Measurements from ENCODE around the gene NRP1. TPM values are rescaled to one million over a fixed set of nuclear protein-coding genes. Genes with fewer than 3 reads are reported as not detected.

NRP1 gene
- total RNA-seq, 2 experiments from 2014 or later, result 0.06 TPM; not detected in 1

DNA sequence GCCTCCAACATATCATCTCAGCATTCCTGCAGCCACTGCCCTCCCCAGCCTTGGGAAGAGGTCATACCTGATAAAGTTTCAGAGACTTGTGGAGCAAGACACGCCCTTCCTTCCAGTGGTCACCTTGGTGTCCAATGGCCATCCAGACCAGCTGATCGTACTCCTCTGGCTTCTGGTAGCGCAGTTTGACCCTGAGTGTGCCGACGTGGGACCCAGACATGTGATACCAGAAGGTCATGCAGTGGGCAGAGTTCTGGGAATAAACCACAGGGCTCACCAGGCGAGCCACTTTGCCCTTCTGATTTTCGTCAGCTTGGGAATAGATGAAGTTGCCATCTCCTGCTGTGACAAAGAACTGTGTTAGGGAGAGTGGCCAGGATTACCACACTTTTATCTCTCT lies 148.3 kb downstream of the NRP1 start:
- Mint-ChIP-seq H3K36me3 (ENCODE audit: low read depth) (no peaks in the 10 kb centered on the region), H3K9me3 (no peaks in the 10 kb centered on the region), H3K4me3 (no peak overlapping the region), H3K27ac (no peak overlapping the region), H3K27me3 (peaks cover 4% of the 10 kb centered on the region), H3K4me1 (ENCODE audit: low read depth) (no peaks in the 10 kb centered on the region)
- no peak overlapping the region for H3K4me3 ChIP-seq (ENCODE audit: low read length)
- DNase-seq, result no peak
- TF ChIP-seq, protein P1, sequence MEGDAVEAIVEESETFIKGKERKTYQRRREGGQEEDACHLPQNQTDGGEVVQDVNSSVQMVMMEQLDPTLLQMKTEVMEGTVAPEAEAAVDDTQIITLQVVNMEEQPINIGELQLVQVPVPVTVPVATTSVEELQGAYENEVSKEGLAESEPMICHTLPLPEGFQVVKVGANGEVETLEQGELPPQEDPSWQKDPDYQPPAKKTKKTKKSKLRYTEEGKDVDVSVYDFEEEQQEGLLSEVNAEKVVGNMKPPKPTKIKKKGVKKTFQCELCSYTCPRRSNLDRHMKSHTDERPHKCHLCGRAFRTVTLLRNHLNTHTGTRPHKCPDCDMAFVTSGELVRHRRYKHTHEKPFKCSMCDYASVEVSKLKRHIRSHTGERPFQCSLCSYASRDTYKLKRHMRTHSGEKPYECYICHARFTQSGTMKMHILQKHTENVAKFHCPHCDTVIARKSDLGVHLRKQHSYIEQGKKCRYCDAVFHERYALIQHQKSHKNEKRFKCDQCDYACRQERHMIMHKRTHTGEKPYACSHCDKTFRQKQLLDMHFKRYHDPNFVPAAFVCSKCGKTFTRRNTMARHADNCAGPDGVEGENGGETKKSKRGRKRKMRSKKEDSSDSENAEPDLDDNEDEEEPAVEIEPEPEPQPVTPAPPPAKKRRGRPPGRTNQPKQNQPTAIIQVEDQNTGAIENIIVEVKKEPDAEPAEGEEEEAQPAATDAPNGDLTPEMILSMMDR (IDR thresholded peaks at IDR 0.05), result no peak
- H3K27me3 ChIP-seq (ENCODE audit: control insufficient read depth in 1 of 2, insufficient read depth in 2 of 2, low read length in 2 of 2), result no peaks in the 10 kb centered on the region
- H3K36me3 ChIP-seq (ENCODE audit: insufficient read depth, low read length), result no peaks in the 10 kb centered on the region
- CTCF ChIA-PET, result no interaction called here
- no peak for ATAC-seq (ENCODE audit: poor library complexity)
- intact Hi-C loops (cut with DNase I, micrococcal nuclease), result no loop called here
- POLR2A ChIA-PET, result no interaction called here
- H3K9me3 ChIP-seq (ENCODE audit: control insufficient read depth in 1 of 2, insufficient read depth in 1 of 2, low read length in 2 of 2), result no peaks in the 10 kb centered on the region
- no peaks in the 10 kb centered on the region for H3K4me1 ChIP-seq (ENCODE audit: insufficient read depth, low read length)
- H3K27ac ChIP-seq (ENCODE audit: low read depth in 1 of 2, low read length in 2 of 2), result no peak overlapping the region

GRCh38 chr10:33183655-33184054 lies 150.8 kb downstream of the NRP1 start:
- H3K27ac Mint-ChIP-seq, result no peak overlapping the region
- TF ChIP-seq, protein P1 (IDR thresholded peaks at IDR 0.05), result no peak
- intact Hi-C loops (cut with DNase I, micrococcal nuclease), result no loop called here
- no peaks in the 10 kb centered on the region for H3K9me3 ChIP-seq (ENCODE audit: control insufficient read depth in 1 of 2, insufficient read depth in 1 of 2, low read length in 2 of 2)
- H3K27me3 ChIP-seq (ENCODE audit: control insufficient read depth in 1 of 2, insufficient read depth in 2 of 2, low read length in 2 of 2), result no peaks in the 10 kb centered on the region
- no peak overlapping the region for H3K4me3 Mint-ChIP-seq
- ChIA-PET POLR2A (no interaction called here), CTCF (no interaction called here)
- H3K36me3 ChIP-seq (ENCODE audit: insufficient read depth, low read length), result no peaks in the 10 kb centered on the region
- H3K4me1 Mint-ChIP-seq (ENCODE audit: low read depth), result no peaks in the 10 kb centered on the region
- H3K27me3 Mint-ChIP-seq, result peaks cover 15% of the 10 kb centered on the region
- ATAC-seq (ENCODE audit: poor library complexity) (no peak), DNase-seq (no peak)
- no peak overlapping the region for H3K4me3 ChIP-seq (ENCODE audit: low read length)
- no peaks in the 10 kb centered on the region for H3K4me1 ChIP-seq (ENCODE audit: insufficient read depth, low read length)
- no peaks in the 10 kb centered on the region for H3K9me3 Mint-ChIP-seq
- H3K36me3 Mint-ChIP-seq (ENCODE audit: low read depth), result no peaks in the 10 kb centered on the region
- no peak overlapping the region for H3K27ac ChIP-seq (ENCODE audit: low read depth in 1 of 2, low read length in 2 of 2)

DNA sequence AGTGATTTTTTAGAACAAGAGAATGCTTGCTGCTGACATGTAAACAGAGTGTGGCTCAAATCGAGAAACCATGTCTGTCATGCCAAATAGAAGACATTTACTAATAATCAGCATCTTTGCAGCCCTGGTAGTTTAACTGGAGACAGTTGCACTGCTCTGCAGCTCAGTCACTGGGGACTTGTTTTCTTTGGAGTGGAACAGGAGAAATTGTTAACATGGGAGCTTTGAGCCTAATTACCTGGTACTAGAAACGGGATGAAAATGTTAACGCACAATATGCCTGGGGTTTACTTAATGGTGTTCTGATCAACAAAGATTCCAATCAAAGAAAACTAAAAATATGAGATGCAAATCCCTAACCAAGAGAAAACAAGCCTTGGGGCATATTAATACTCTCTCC lies 153.5 kb downstream of the NRP1 start:
- CTCF ChIA-PET, result no interaction called here

More for the DNA sequence above, 153.5 kb downstream of the NRP1 start:
- Mint-ChIP-seq H3K36me3 (ENCODE audit: low read depth) (no peaks in the 10 kb centered on the region), H3K4me3 (no peak overlapping the region), H3K27ac (no peak overlapping the region), H3K27me3 (peaks cover 31% of the 10 kb centered on the region), H3K4me1 (ENCODE audit: low read depth) (no peaks in the 10 kb centered on the region), H3K9me3 (no peaks in the 10 kb centered on the region)
- DNase-seq (no peak), ATAC-seq (ENCODE audit: poor library complexity) (no peak)
- TF ChIP-seq, protein P1 (IDR thresholded peaks at IDR 0.05), result no peak
- POLR2A ChIA-PET, result no interaction called here
- H3K36me3 ChIP-seq (ENCODE audit: insufficient read depth, low read length), result no peaks in the 10 kb centered on the region
- H3K9me3 ChIP-seq (ENCODE audit: control insufficient read depth in 1 of 2, insufficient read depth in 1 of 2, low read length in 2 of 2), result no peaks in the 10 kb centered on the region
- H3K4me3 ChIP-seq (ENCODE audit: low read length), result no peak overlapping the region
- intact Hi-C loops (cut with DNase I, micrococcal nuclease), result no loop called here
- H3K27ac ChIP-seq (ENCODE audit: low read depth in 1 of 2, low read length in 2 of 2), result no peak overlapping the region
- H3K27me3 ChIP-seq (ENCODE audit: control insufficient read depth in 1 of 2, insufficient read depth in 2 of 2, low read length in 2 of 2), result no peaks in the 10 kb centered on the region
- H3K4me1 ChIP-seq (ENCODE audit: insufficient read depth, low read length), result no peaks in the 10 kb centered on the region
